Naive thymus-derived CD4-positive, alpha-beta T cell (primary cell): Measurements from ENCODE around the gene MUL1. TPM values are rescaled to one million over a fixed set of nuclear protein-coding genes. Genes with fewer than 3 reads are reported as not detected.
A peak's percentile ranks its signal among the peaks of the same experiment; 100 is the strongest.

Experiments
- ATAC-seq: fragments of 150-1000 bp; cut with Tn5 transposase; 2 replicates; pipeline ENCODE4 v1.10.0; 2021; ENCODE audit warnings: mild to moderate bottlenecking, moderate library complexity
- CTCF ChIA-PET: fragments of 350-600 bp; sonication (Branson Sonifier 250); formaldehyde crosslinking; loops from one replicate; lab custom pipeline; 2021; ENCODE audit warnings: antibody characterized with exemption; lab: Charles Lee
- POLR2A ChIA-PET: fragments of 350-600 bp; sonication (Branson Sonifier 250); formaldehyde crosslinking; loops from one replicate; lab custom pipeline; 2021; ENCODE audit warnings: antibody characterized with exemption, inconsistent platforms; lab: Charles Lee
- DNase-seq, 9 donors: peaks; one replicate each; pipeline versions ENCODE4 v3.0.0 to v3.0.0-alpha.2; 2020 to 2022; ENCODE audit warnings: mixed read lengths in 1 of 9
- H3K27ac ChIP-seq: one replicate; pipeline ENCODE4 v1.7.0; 2013; ENCODE audit warnings: mild to moderate bottlenecking, low read depth, low read length, moderate library complexity
- H3K27me3 ChIP-seq, 2 donors: one replicate each; pipeline ENCODE4 v1.7.0; 2013; ENCODE audit warnings: low read length in 2 of 2, mild to moderate bottlenecking in 2 of 2, moderate library complexity in 2 of 2; ENCODE audit not compliant: control insufficient read depth in 2 of 2, insufficient read depth in 2 of 2
- H3K36me3 ChIP-seq, 3 experiments: 1 replicate in 2 of 3; 2 replicates in 1 of 3; pipeline ENCODE4 v1.7.0; 2013; ENCODE audit warnings: low read length in 3 of 3, mild to moderate bottlenecking in 3 of 3, moderate library complexity in 1 of 3; ENCODE audit not compliant: insufficient read depth in 3 of 3, control insufficient read depth in 2 of 3
- H3K4me1 ChIP-seq, 2 donors: one replicate each; pipeline ENCODE4 v1.7.0; 2013; ENCODE audit warnings: low read length in 2 of 2, mild to moderate bottlenecking in 2 of 2, moderate library complexity in 1 of 2; ENCODE audit not compliant: control insufficient read depth in 2 of 2, insufficient read depth in 2 of 2
- H3K4me3 ChIP-seq: 2 replicates; pipeline ENCODE4 v1.7.0; 2013; ENCODE audit warnings: mild to moderate bottlenecking, low read length
- H3K9me3 ChIP-seq, 3 experiments: 1 replicate in 2 of 3; 2 replicates in 1 of 3; pipeline ENCODE4 v1.7.0; 2013; ENCODE audit warnings: low read length in 3 of 3; ENCODE audit not compliant: control insufficient read depth in 2 of 3
- H3K27ac Mint-ChIP-seq, 9 donors: one replicate each; pipeline ENCODE4 v1.8.0; 2020 to 2022; ENCODE audit warnings: mixed read lengths in 9 of 9, mild to moderate bottlenecking in 8 of 9, moderate library complexity in 5 of 9, inconsistent platforms in 2 of 9
- H3K27me3 Mint-ChIP-seq, 5 donors: one replicate each; pipeline ENCODE4 v1.8.0; 2021 to 2022; ENCODE audit warnings: mixed read lengths in 5 of 5, mild to moderate bottlenecking in 1 of 5
- H3K36me3 Mint-ChIP-seq, 5 donors: one replicate each; pipeline ENCODE4 v1.8.0; 2020 to 2022; ENCODE audit warnings: mixed read lengths in 5 of 5, mild to moderate bottlenecking in 3 of 5, inconsistent platforms in 1 of 5
- H3K4me1 Mint-ChIP-seq, 7 donors: one replicate each; pipeline ENCODE4 v1.8.0; 2020 to 2022; ENCODE audit warnings: mixed read lengths in 7 of 7, mild to moderate bottlenecking in 3 of 7, inconsistent platforms in 1 of 7
- H3K4me3 Mint-ChIP-seq, 10 donors: one replicate each; pipeline ENCODE4 v1.8.0; 2020 to 2022; ENCODE audit warnings: mild to moderate bottlenecking in 10 of 10, mixed read lengths in 10 of 10, moderate library complexity in 6 of 10, inconsistent platforms in 2 of 10
- H3K9me3 Mint-ChIP-seq, 11 donors: one replicate each; pipeline ENCODE4 v1.8.0; 2020 to 2022; ENCODE audit warnings: mixed read lengths in 11 of 11, mild to moderate bottlenecking in 4 of 11, inconsistent platforms in 1 of 11, moderate library complexity in 1 of 11
- intact Hi-C, 2 donors: fragments of 100-400 bp; cut with micrococcal nuclease; formaldehyde crosslinking; loops; one replicate each; pipeline ENCODE4 v1.15.1; 2023
- polyA plus RNA-seq, 2 donors: library from polyadenylated mRNA; unstranded; fragments of 300-500 nt; fragmentation: Illumina TruSeq; gene quantifications; one replicate each; pipeline ENCODE4 v1.2.3, GENCODE V29; 2021
- total RNA-seq, 6 experiments: library from RNA in 5 of 6; stranded (reverse) in 5 of 6; gene quantifications; 1 replicate in 5 of 6; 2 replicates in 1 of 6; pipeline ENCODE4 v1.2.3 and lab custom pipeline; 2021 to 2026

Gene MUL1
- total and polyA plus RNA-seq, 7 experiments from 2014 or later, result 16.5 to 40.5 (median 20.6) TPM

GRCh38 chr1:20495661-20496060 lies 12.3 kb downstream of the MUL1 start:
- Histone ChIP-seq H3K27ac (no peak overlapping the region), H3K27me3 (no peaks in the 10 kb centered on the region), H3K36me3 (peaks cover 0 to 28% (median 0%) of the 10 kb centered on the region in 3 experiments), H3K4me1 (no peaks in the 10 kb centered on the region), H3K4me3 (no peak overlapping the region), H3K9me3 (no peaks in the 10 kb centered on the region)
- Mint-ChIP-seq H3K27me3 (peaks cover 0 to 12% (median 0%) of the 10 kb centered on the region in 5 donors), H3K4me3 (no peak overlapping the region), H3K9me3 (no peaks in the 10 kb centered on the region), H3K27ac (peak overlapping the region in 1 of 9 donors; percentile 30), H3K36me3 (peaks cover 0 to 10% (median 0%) of the 10 kb centered on the region in 5 donors), H3K4me1 (peaks cover 0 to 10% (median 0%) of the 10 kb centered on the region in 7 donors)
- DNase-seq (no peak), ATAC-seq (no peak)
- ChIA-PET POLR2A (interaction anchor here (2.0 kb wide), 1 partner anchor 10 kb away, joined by 5 read pairs; the partner anchor contains the start of gene CAMK2N1), CTCF (interaction anchor here (1.1 to 2.8 kb wide), 2 partner anchors 8 to 262 kb away, joined by 5 to 14 read pairs; no protein-coding TSS in a partner anchor)
- intact Hi-C loops, result no loop called here

GRCh38 chr1:20494609-20495311 lies 13.2 kb downstream of the MUL1 start:
- H3K36me3 ChIP-seq, result peaks cover 0 to 19% (median 0%) of the 10 kb centered on the region in 3 experiments
- intact Hi-C loops, result loop anchor here (1.0 to 5.0 kb wide), 3 partner anchors 342 to 777 kb away; no protein-coding TSS in a partner anchor
- no peaks in the 10 kb centered on the region for H3K27me3 ChIP-seq
- CTCF ChIA-PET, result interaction anchor here (0.8 to 2.8 kb wide), 8 partner anchors 7 to 288 kb away, joined by 4 to 15 read pairs (median 10); partner anchors contain the start of genes CAMK2N1 and MUL1
- peaks cover 0 to 6% (median 0%) of the 10 kb centered on the region in 5 donors for H3K36me3 Mint-ChIP-seq
- no peak overlapping the region for H3K4me3 ChIP-seq
- peaks cover 0 to 10% (median 0%) of the 10 kb centered on the region in 7 donors for H3K4me1 Mint-ChIP-seq
- POLR2A ChIA-PET, result interaction anchor here (1.0 to 2.0 kb wide), 3 partner anchors 9 to 223 kb away, joined by 3 to 6 read pairs (median 5); partner anchors contain the start of genes CAMK2N1, KIF17 and MUL1
- peaks cover 0 to 18% (median 0%) of the 10 kb centered on the region in 5 donors for H3K27me3 Mint-ChIP-seq
- peaks cover 0 to 2% (median 0%) of the 10 kb centered on the region in 11 donors for H3K9me3 Mint-ChIP-seq
- no peaks in the 10 kb centered on the region for H3K9me3 ChIP-seq
- no peak overlapping the region for H3K27ac ChIP-seq
- no peak for DNase-seq
- no peak for ATAC-seq
- no peaks in the 10 kb centered on the region for H3K4me1 ChIP-seq
- peak overlapping the region in 1 of 10 donors; percentile 32 for H3K4me3 Mint-ChIP-seq
- peak overlapping the region in 1 of 9 donors; percentile 46 for H3K27ac Mint-ChIP-seq

- H3K4me1 ChIP-seq, result no peaks in the 10 kb centered on the region
- peak; percentile 94 for ATAC-seq
- no peaks in the 10 kb centered on the region for H3K27me3 ChIP-seq
- H3K4me1 Mint-ChIP-seq, result peaks cover 0 to 10% (median 0%) of the 10 kb centered on the region in 7 donors
- no peaks in the 10 kb centered on the region for H3K9me3 ChIP-seq
- H3K9me3 Mint-ChIP-seq, result peaks cover 0 to 2% (median 0%) of the 10 kb centered on the region in 11 donors
- peaks cover 0 to 26% (median 0%) of the 10 kb centered on the region in 5 donors for H3K27me3 Mint-ChIP-seq
- H3K4me3 ChIP-seq, result peak overlapping the region; percentile 29
- no peak overlapping the region for H3K27ac Mint-ChIP-seq
- no peak overlapping the region for H3K27ac ChIP-seq
- H3K36me3 Mint-ChIP-seq, result no peaks in the 10 kb centered on the region
- ChIA-PET POLR2A (interaction anchor here (1.0 to 2.0 kb wide), 3 partner anchors 8 to 224 kb away, joined by 3 to 6 read pairs (median 5); partner anchors contain the start of genes CAMK2N1, KIF17 and MUL1), CTCF (interaction anchor here (0.6 to 2.8 kb wide), 13 partner anchors 8 to 572 kb away, joined by 3 to 15 read pairs (median 4); partner anchors contain the start of genes CAMK2N1 and MUL1)
- intact Hi-C loops, result loop anchor here (1.0 to 5.0 kb wide), 9 partner anchors 24 to 777 kb away; no protein-coding TSS in a partner anchor
- peaks cover 0 to 12% (median 0%) of the 10 kb centered on the region in 3 experiments for H3K36me3 ChIP-seq
- no peak overlapping the region for H3K4me3 Mint-ChIP-seq
- DNase-seq, result peak; percentile 64 to 88 (median 76)
These were observed 13.9 kb downstream of the MUL1 start for GRCh38 chr1:20493839-20494608.

- intact Hi-C loops, result loop anchor here (1.0 to 5.0 kb wide), 8 partner anchors 23 to 776 kb away; no protein-coding TSS in a partner anchor
- CTCF ChIA-PET, result interaction anchor here (0.6 to 2.8 kb wide), 13 partner anchors 9 to 571 kb away, joined by 3 to 15 read pairs (median 3); partner anchors contain the start of gene MUL1
- H3K4me1 ChIP-seq, result no peaks in the 10 kb centered on the region
- DNase-seq (no peak), ATAC-seq (no peak)
- H3K4me3 ChIP-seq, result no peak overlapping the region
- Mint-ChIP-seq H3K4me1 (peaks cover 0 to 10% (median 0%) of the 10 kb centered on the region in 7 donors), H3K27ac (peak overlapping the region in 1 of 9 donors; percentile 66), H3K36me3 (no peaks in the 10 kb centered on the region), H3K4me3 (no peak overlapping the region), H3K27me3 (peaks cover 0 to 33% (median 0%) of the 10 kb centered on the region in 5 donors), H3K9me3 (peaks cover 0 to 2% (median 0%) of the 10 kb centered on the region in 11 donors)
- POLR2A ChIA-PET, result interaction anchor here (1.6 kb wide), 1 partner anchor 15 kb away, joined by 6 read pairs; the partner anchor contains the start of gene MUL1
- H3K27me3 ChIP-seq, result no peaks in the 10 kb centered on the region
- H3K9me3 ChIP-seq, result no peaks in the 10 kb centered on the region
- no peak overlapping the region for H3K27ac ChIP-seq
- H3K36me3 ChIP-seq, result peaks cover 0 to 5% (median 0%) of the 10 kb centered on the region in 3 experiments
These were observed 14.6 kb downstream of the MUL1 start for GRCh38 chr1:20493309-20493708.

GRCh38 chr1:20492751-20493150 lies 15.2 kb downstream of the MUL1 start:
- ATAC-seq, result no peak
- H3K27me3 ChIP-seq, result no peaks in the 10 kb centered on the region
- ChIA-PET POLR2A (no interaction called here), CTCF (interaction anchor here (1.1 to 1.8 kb wide), 3 partner anchors 274 to 286 kb away, joined by 3 to 11 read pairs (median 6); no protein-coding TSS in a partner anchor)
- H3K36me3 ChIP-seq, result no peaks in the 10 kb centered on the region
- H3K4me1 ChIP-seq, result no peaks in the 10 kb centered on the region
- H3K27ac ChIP-seq, result no peak overlapping the region
- Mint-ChIP-seq H3K4me3 (no peak overlapping the region), H3K36me3 (no peaks in the 10 kb centered on the region), H3K27ac (peak overlapping the region in 1 of 9 donors; percentile 66), H3K27me3 (peaks cover 0 to 38% (median 6%) of the 10 kb centered on the region in 5 donors), H3K4me1 (peaks cover 0 to 10% (median 0%) of the 10 kb centered on the region in 7 donors), H3K9me3 (peaks cover 0 to 2% (median 0%) of the 10 kb centered on the region in 11 donors)
- no peaks in the 10 kb centered on the region for H3K9me3 ChIP-seq
- no peak overlapping the region for H3K4me3 ChIP-seq
- intact Hi-C loops, result loop anchor here (1.0 to 5.0 kb wide), 8 partner anchors 22 to 775 kb away; no protein-coding TSS in a partner anchor
- no peak for DNase-seq
